Activated CD4-positive, alpha-beta T cell treated with anti-CD3 and anti-CD28 coated beads, Interleukin-10, Interleukin-2, amounts not matched to agents 100 ng/mL and 50 ng/mL, durations not matched to agents 16 hours and 8 hours (primary cell): ENCODE results near the gene ABHD8.

Source experiments
- DNase-seq: peaks from one replicate; pipeline ENCODE4 v3.0.0-alpha.2; 2020

ABHD8 gene

DNA sequence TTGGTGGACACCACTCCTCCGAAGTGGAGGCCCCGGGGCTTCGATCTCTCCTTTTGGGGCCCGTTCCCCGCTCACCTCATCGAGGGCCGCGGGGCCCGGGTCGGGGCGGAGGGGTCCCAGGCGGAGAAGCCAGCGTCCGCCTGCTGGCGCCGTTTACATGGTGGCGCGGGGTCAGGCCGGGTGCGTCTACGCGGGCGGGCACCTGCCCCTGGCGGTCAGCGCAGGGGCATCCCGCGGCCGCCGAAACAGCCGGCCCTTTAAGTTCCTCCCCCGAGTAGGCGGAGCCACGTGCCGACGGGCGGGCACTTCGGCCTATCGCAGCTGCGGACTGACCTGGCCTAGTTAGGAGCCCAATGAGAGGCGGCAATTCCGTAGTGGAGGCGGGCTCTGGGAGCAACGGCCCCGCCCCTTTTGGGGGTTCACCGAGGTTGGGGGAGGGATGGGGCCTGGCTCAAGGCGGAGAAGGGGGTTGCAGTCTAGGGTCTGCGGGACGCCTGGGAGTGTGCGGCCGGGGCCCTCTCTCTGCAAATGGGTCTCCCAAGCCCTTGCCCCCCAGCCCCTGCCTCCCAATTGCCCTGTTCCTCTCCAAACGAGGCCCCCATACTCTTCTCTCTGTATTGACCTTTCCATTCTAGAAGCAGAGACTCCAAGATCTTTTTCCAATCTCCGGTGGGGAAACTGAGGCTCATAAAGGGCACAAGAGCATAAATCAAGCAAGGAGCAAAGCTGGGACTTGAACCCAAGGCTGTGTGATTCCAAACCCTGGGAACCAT is at the start of gene ABHD8:
Gene ABHD8, minus strand, starts transcription at position 259 of the 773 bp plus-strand sequence. CDS start 1,809 bp downstream, outside the sequence.
- peak; percentile 96 for DNase-seq

DNA sequence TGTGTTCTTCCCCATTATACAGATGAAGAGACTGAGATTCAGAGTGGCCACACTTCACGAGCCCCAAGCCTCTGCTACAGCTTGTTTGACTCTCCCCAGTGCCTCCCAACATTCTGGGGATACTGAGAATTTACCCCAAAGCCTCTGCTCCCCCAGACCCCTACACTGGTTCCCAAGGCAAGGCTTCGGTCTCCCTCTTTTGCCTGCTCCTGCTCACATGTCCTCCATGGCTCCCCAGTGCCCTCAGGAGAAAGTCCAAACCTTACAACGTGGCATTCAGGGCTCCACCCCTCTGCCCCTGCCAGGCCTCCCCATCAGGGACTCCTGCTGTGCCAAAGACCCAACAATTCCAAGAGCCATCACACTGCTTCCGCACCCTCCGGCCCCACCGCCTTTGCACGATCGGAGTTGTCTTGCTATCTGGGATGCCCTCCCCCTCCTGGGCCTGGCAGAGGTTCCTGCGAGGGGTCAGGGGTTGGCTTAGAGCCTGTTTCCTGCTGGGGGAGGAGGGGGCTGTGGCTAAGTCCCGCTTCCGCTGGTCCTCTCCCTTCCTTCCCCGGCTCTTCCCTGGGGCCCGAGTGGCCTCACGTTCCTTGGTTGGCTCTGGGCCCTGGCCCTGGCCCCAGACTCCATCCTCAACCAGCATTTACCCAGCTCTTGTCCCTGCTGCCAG is 49.5 kb upstream of the ABHD8 start:
- no peak for DNase-seq

- no peak for DNase-seq
Measured at GRCh38 chr19:17351815-17352435, 48.7 kb upstream of the ABHD8 start.

- DNase-seq, result no peak
Measured at GRCh38 chr19:17348700-17349099, 45.5 kb upstream of the ABHD8 start.

GRCh38 chr19:17347877-17348276 is 44.7 kb upstream of the ABHD8 start:
- no peak for DNase-seq

- DNase-seq, result no peak
Measured at GRCh38 chr19:17347361-17347760, 44.1 kb upstream of the ABHD8 start.

GRCh38 chr19:17346109-17346671 is 43.0 kb upstream of the ABHD8 start:
- DNase-seq, result peak; percentile 85

DNA sequence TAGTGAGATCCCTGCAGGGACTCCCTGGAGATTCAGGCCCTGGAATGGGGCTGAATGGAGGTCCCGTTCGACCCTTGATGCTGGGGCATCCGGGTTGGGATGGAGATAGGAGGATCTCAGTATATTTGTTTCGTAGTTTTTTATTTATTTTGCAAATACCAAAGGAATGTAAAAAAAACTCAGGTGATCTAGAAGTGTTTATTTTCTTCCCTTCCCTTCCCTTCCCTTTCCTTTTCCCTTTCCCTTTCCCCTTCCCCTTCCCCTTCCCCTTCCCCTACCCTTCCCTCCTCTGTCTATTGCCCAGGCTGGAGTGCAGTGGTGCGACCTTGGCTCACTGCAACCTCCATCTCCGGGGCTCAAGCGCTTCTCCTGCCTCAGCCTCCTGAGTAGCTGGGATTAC is 38.6 kb upstream of the ABHD8 start:
- no peak for DNase-seq

DNA sequence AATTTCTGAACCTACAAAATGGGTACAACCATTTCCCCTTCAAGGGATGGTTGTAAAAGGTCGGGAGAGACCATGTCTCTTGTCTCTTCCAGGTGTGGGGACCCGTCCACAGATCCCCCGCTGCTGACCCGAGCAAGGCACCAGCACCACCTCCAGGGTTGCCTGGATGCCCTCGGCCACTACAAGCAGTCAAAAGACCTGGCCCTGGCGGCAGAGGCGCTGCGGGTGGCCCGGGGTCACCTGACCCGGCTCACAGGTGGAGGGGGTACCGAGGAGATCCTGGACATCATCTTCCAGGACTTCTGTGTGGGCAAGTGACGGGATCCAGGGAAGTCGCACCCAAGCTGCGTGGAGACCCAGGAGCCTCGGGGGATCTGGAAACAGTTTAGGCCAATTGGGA is 38.2 kb upstream of the ABHD8 start:
- DNase-seq, result no peak

GRCh38 chr19:17340871-17341357 is 37.7 kb upstream of the ABHD8 start:
- DNase-seq, result no peak

GRCh38 chr19:17340302-17340870 is 37.2 kb upstream of the ABHD8 start:
- no peak for DNase-seq

DNA sequence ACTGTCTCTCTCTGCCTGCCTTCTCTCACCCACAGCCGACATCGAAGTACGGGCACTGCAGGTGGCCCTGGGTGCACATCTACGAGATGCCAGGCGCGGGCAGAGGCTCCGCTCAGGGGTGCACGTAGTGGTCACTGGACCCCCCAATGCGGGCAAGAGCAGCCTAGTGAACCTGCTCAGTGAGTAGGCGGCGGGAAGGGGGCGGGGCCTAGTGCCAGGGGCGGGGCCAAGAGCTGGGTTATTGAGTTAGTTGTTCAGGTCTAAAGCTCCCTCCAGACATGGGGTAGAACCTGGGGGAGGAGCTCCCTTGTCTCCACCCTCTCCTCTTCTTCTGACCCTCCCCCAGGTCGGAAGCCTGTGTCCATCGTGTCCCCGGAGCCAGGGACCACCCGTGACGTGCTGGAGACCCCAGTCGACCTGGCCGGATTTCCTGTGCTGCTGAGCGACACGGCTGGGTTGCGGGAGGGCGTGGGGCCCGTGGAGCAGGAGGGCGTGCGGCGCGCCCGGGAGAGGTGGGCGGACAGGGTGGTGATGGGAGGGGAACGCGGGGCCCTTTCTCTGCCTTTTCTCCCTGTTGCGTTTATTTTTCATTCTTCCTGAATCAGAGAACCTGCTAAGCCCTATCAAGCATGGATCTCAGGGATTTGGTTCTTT is 36.0 kb upstream of the ABHD8 start:
- DNase-seq, result peak; percentile 63

DNA sequence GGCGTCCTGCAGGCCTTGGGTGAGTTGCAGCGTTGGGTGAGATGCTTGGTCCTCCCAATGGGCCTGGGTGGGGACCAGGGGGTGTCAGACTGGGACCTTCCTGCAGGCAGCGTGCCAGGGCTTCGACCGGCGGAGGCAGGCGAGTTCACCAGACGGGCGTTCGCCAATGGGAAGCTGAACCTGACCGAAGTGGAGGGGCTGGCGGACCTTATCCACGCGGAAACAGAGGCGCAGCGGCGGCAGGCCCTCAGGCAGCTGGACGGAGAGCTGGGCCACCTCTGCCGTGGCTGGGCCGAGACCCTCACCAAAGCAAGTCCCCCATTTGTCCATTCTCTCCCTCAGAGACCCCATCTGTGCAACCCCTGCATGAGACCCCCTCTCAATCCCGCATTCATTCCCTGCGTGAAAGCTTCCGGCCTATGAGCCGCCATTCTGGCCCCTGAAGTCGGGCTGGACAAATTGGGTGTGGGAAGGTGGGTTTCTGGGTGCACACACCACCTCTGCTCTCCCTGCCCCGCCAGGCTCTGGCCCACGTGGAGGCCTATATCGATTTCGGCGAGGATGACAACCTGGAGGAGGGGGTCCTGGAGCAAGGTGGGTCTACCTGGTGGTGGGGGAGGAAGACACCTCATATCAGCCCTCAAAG is 35.3 kb upstream of the ABHD8 start:
- no peak for DNase-seq

DNA sequence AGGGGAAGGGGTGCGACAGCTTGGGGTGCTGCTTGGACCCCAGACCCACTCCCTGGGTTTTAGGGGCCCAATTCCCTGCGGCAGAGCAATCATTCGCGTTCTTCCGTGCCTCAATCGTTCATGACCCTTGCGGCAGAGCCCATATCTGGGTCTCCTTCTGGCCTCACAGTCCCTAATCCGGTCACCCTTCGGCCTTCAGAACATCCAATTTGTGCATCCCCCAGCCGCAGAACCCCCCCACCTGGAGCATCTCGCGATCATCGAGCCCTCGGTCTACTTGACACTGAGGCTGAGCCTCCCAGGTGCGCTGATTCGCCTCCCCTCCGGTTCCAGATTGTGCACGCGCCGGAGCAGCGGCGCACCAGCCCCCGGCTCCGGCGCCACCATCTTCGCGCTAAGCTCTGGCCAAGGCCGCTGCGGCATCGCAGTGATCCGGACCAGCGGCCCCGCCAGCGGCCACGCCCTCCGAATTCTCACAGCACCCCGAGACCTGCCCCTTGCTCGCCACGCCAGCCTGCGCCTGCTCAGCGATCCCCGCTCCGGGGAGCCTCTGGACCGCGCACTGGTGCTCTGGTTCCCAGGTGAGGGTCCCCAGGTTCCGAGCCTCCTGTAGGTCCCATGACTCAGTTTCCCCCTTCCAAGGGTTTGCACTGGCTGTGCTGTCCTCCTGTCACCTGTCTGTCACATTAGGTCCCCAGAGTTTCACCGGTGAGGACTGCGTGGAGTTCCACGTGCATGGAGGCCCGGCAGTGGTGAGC is 34.6 kb upstream of the ABHD8 start:
- peak; percentile 64 for DNase-seq

- peak; percentile 99 for DNase-seq
Measured at GRCh38 chr19:17336872-17337674, 33.8 kb upstream of the ABHD8 start, which contains the start of gene GTPBP3. TSS of gene GTPBP3 (plus strand) at chr19:17337553. CDS start at chr19:17337612, 59 bp downstream.

GRCh38 chr19:17335575-17335974 is 32.4 kb upstream of the ABHD8 start:
- no peak for DNase-seq

GRCh38 chr19:17334414-17335409 is 31.5 kb upstream of the ABHD8 start, which contains the start of gene ANO8:
TSS of gene ANO8 (minus strand) at chr19:17334855. CDS start at chr19:17334670, 185 bp downstream.
- DNase-seq, result peak; percentile 95

DNA sequence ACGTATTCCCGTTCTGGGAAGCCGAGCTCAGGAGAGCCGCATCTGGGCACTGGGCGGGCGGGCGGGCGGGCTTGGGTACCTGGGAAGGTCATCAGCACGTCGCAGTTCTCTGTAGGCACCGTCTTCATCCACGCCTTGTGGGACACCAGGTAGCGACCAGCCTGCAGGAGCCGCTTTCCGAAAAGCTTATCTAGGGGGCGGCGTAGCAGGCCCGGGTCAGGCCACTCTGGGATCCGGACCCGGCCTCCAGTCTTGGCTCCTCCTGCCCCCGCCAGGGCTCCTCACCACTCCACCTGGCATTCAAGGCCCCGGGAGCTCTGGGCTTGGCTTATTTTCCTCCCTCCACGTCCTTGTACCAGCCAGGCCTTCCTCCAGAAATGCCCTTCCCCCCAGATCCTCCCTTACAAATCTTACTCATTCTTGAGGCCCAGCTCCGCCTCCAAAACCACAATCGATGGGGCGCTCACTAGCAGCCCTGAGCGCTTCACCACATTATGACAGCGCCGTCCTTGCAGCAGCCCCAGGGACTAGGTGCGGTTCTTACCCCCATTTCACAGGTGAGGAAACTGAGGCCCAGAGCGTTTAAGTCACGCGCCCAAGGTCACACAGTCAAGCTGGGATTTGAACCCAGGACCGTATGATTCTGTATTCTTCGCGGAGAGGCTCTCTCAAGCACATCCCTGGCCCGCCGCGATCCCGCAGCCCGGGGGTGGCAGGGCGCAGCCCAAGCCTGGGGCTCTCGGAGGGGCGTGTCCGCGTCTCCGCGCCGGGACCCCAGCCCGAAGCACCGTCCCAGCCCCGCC is 30.6 kb upstream of the ABHD8 start:
- peak; percentile 92 for DNase-seq
